ENCODE measurements around the gene BICDL2.

BICDL2 gene

DNA sequence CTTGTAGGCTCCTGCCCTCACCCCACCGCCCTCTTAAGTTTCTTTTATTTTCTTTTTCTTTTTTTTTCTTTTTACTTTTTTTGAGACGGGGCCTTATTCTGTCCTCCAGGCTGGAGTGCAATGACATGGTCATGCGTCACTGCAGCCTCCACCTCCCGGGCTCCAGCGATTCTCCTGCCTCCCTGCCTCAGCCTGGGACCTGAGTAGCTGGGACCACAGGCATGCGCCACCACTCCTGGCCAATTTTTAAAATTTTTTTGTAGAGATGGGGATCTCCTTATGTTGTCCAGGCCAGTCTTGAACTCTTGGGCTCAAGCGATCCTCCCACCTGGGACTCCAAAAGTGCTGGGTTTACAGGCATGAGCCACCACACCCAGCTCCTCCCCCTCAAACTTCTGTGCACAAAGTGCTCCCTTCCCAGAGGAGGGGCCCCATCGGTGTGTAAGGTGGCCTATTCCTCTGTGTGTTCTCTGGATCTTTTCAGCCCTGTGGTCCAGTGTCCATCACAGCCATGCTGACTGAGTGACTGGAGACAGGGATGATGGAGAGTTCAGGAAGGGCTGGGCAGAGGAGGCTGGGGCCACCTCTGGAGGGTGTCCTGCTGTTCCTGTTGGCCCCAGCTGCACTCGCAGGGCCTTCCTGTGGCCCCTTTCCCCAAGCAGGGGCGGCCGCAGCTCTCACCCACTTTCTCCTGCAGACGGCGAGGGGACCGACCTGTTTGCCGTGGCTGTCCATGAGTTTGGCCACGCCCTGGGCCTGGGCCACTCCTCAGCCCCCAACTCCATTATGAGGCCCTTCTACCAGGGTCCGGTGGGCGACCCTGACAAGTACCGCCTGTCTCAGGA is 19.8 kb upstream of the BICDL2 start:
- no peak for TF ChIP-seq SIN3A (IDR thresholded peaks at IDR 0.05; ENCODE audit: borderline replicate concordance, insufficient read depth, low read length)

DNA sequence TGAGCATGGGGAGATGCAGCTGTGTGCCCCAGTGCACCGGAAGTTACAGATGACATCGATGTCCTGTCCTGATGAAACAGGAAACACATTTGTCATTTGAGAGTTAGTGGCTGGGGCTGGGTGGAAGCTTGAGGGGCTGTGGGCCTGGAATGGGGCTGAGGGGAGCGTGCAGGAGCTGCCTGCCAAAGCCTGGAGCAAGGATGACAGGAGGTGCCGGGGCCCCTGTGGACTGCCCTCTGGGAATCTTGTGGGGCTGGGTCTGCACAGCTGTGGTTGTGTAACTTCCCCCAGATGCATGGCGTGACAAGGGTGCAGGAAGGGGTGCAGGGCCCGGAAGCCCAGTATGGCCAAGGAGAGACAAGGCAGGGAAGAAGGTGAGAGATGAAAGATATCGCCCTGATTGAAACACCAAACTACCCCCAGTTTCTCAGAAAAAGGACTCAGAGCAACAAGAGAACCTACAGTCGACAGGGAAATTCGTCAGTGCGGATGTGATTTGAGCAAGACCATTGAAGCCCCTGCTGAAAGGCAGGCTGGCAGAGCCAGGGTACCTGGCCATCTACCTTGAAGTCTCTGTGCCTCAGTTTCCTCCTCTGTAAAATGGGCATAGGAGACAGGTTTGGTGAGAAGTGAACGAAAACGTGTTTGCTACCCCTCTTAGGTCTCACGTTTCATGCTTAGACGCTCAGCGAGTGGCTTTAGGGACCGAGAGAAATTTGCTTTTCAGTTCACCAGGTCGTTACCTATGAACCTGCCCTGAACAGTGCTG is 18.4 kb upstream of the BICDL2 start:
- TF ChIP-seq POLR2AphosphoS5 (IDR thresholded peaks at IDR 0.05; ENCODE audit: low read depth, low read length) (no peak), REST (IDR thresholded peaks at IDR 0.05; ENCODE audit: insufficient read depth in 1 of 2, low read depth in 2 of 2, low read length in 2 of 2) (no peak), FOXP2 (optimal IDR thresholded peaks at IDR 0.05; ENCODE audit: borderline replicate concordance, extremely low read depth, extremely low read length, insufficient read depth) (no peak), SIN3A (IDR thresholded peaks at IDR 0.05; ENCODE audit: borderline replicate concordance, insufficient read depth, low read length) (no peak), TAF1 (IDR thresholded peaks at IDR 0.05; ENCODE audit: borderline replicate concordance, insufficient read depth, low read length) (no peak)

DNA sequence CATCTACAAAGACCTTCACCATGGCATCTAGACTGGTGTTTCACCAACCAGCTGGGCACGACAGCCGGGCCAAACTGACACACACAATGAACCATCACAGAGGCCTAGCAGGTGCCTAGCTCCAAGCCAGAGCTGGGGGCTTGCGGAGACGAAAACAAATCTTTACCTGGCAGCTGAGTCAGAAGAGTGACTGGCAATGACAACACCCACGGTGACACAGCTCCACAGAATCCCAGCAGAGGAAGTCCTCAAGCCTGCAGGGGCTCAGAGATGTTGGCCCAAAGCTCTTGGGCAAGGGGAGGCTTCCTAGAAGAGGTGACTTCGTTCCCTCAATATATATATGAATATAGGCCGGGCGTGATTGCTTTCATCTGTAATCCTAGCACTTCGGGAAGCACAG is 14.8 kb upstream of the BICDL2 start:
- no peak for TF ChIP-seq POLR2AphosphoS5 (IDR thresholded peaks at IDR 0.05; ENCODE audit: low read depth, low read length)

DNA sequence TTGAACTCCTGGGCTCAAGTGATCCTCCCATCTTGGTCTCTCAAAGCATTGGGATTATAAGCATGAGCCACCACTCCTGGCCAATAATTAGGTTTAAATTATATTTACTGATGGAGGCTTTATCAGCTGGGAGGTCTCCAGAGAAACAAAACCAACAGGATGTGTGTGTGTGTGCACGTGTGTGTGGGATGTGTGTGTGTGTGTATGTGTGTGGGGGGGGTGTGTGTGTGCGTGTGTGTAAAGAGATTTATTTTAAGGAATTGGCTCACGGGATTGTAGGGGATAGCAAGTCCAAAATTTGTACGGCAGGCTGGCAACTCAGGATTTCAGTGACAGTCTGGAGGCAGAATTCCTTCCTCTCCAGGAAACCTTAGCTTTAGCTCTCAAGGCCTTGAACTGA is 14.3 kb upstream of the BICDL2 start:
- TF ChIP-seq REST (IDR thresholded peaks at IDR 0.05; ENCODE audit: insufficient read depth in 1 of 2, low read depth in 2 of 2, low read length in 2 of 2) (no peak), POLR2AphosphoS5 (IDR thresholded peaks at IDR 0.05; ENCODE audit: low read depth, low read length) (no peak), TAF1 (IDR thresholded peaks at IDR 0.05; ENCODE audit: borderline replicate concordance, insufficient read depth, low read length) (no peak), SIN3A (IDR thresholded peaks at IDR 0.05; ENCODE audit: borderline replicate concordance, insufficient read depth, low read length) (no peak), FOXP2 (optimal IDR thresholded peaks at IDR 0.05; ENCODE audit: borderline replicate concordance, extremely low read depth, extremely low read length, insufficient read depth) (no peak)

DNA sequence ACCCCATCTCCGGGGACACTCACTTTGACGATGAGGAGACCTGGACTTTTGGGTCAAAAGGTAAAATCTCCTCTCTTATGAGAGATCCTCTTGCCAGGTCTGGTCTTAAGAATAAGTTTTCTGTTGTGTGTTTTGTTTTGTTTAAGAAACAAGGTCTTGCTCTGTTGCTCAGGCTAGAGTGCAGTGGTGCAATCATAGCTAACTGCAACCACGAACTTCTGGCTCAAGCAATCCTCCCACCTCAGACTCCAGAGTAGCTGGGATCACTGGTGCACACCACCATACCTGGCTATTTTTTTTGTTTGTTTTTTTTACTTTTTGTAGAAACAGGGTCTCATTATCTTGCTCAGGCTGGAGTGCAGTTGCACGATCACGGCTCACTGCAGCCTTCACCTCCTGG is 13.7 kb upstream of the BICDL2 start:
- TF ChIP-seq SIN3A (IDR thresholded peaks at IDR 0.05; ENCODE audit: borderline replicate concordance, insufficient read depth, low read length) (no peak), POLR2AphosphoS5 (IDR thresholded peaks at IDR 0.05; ENCODE audit: low read depth, low read length) (no peak), TAF1 (IDR thresholded peaks at IDR 0.05; ENCODE audit: borderline replicate concordance, insufficient read depth, low read length) (no peak), REST (IDR thresholded peaks at IDR 0.05; ENCODE audit: insufficient read depth in 1 of 2, low read depth in 2 of 2, low read length in 2 of 2) (no peak), FOXP2 (optimal IDR thresholded peaks at IDR 0.05; ENCODE audit: borderline replicate concordance, extremely low read depth, extremely low read length, insufficient read depth) (no peak)

- TF ChIP-seq TAF1 (IDR thresholded peaks at IDR 0.05; ENCODE audit: borderline replicate concordance, insufficient read depth, low read length): no peak
- no peak for TF ChIP-seq SIN3A (IDR thresholded peaks at IDR 0.05; ENCODE audit: borderline replicate concordance, insufficient read depth, low read length)
- no peak for TF ChIP-seq POLR2AphosphoS5 (IDR thresholded peaks at IDR 0.05; ENCODE audit: low read depth, low read length)
- TF ChIP-seq REST (IDR thresholded peaks at IDR 0.05; ENCODE audit: insufficient read depth in 1 of 2, low read depth in 2 of 2, low read length in 2 of 2): no peak
- TF ChIP-seq FOXP2 (optimal IDR thresholded peaks at IDR 0.05; ENCODE audit: borderline replicate concordance, extremely low read depth, extremely low read length, insufficient read depth): no peak
These were observed 13.3 kb upstream of the BICDL2 start for GRCh38 chr16:3049921-3050481.

All from PFSK-1 (cell line).